Measurements from ENCODE around the gene PCDHGB3. TPM values are rescaled to one million over a fixed set of nuclear protein-coding genes. Genes with fewer than 3 reads are reported as not detected.
A peak's percentile ranks its signal among the peaks of the same experiment; 100 is the strongest.

The PCDHGB3 gene
- total and polyA plus RNA-seq, 4 donors, result 6.0 to 8.4 (median 7.7) TPM

- no peaks in the 10 kb centered on the region for H3K4me1 ChIP-seq (ENCODE audit: control insufficient read depth, insufficient read depth, low read length)
- H3K9me3 ChIP-seq (ENCODE audit: control insufficient read depth, insufficient read depth, low read length), result peaks cover 46% of the 10 kb centered on the region
- H3K27ac ChIP-seq (ENCODE audit: low read depth, low read length), result no peak overlapping the region
- peaks cover 12% of the 10 kb centered on the region for H3K36me3 ChIP-seq (ENCODE audit: control insufficient read depth, insufficient read depth, low read length)
- DNase-seq (ENCODE audit: low read depth in 4 of 6, low spot score in 6 of 6), result no peak
- 74% methylated on average over 4 of the region's 5 CpGs for WGBS (ENCODE audit: insufficient coverage)
- H3K27me3 ChIP-seq (ENCODE audit: control insufficient read depth, insufficient read depth, low read length), result no peaks in the 10 kb centered on the region
- H3K4me3 ChIP-seq (ENCODE audit: low read depth, low read length), result no peak overlapping the region
Observed at GRCh38 chr5:141356133-141356532, 13.9 kb upstream of the PCDHGB3 start.

- Histone ChIP-seq H3K27ac (ENCODE audit: low read depth, low read length) (no peak overlapping the region), H3K4me3 (ENCODE audit: low read depth, low read length) (no peak overlapping the region), H3K27me3 (ENCODE audit: control insufficient read depth, insufficient read depth, low read length) (no peaks in the 10 kb centered on the region), H3K36me3 (ENCODE audit: control insufficient read depth, insufficient read depth, low read length) (peaks cover 9% of the 10 kb centered on the region), H3K9me3 (ENCODE audit: control insufficient read depth, insufficient read depth, low read length) (peaks cover 44% of the 10 kb centered on the region), H3K4me1 (ENCODE audit: control insufficient read depth, insufficient read depth, low read length) (no peaks in the 10 kb centered on the region)
- WGBS (ENCODE audit: insufficient coverage), result 39% methylated on average over 19 of the region's 19 CpGs
- no peak for DNase-seq (ENCODE audit: low read depth in 4 of 6, low spot score in 6 of 6)
Observed at GRCh38 chr5:141356950-141357349, 13.1 kb upstream of the PCDHGB3 start.

- Histone ChIP-seq H3K36me3 (ENCODE audit: control insufficient read depth, insufficient read depth, low read length) (peaks cover 12% of the 10 kb centered on the region), H3K27me3 (ENCODE audit: control insufficient read depth, insufficient read depth, low read length) (no peaks in the 10 kb centered on the region), H3K9me3 (ENCODE audit: control insufficient read depth, insufficient read depth, low read length) (peaks cover 52% of the 10 kb centered on the region), H3K4me3 (ENCODE audit: low read depth, low read length) (no peak within 1 kb of the TSS), H3K4me1 (ENCODE audit: control insufficient read depth, insufficient read depth, low read length) (peaks cover 5% of the 10 kb centered on the region), H3K27ac (ENCODE audit: low read depth, low read length) (no peak within 1 kb of the TSS)
- 23% methylated on average over 24 of the region's 24 CpGs for WGBS (ENCODE audit: insufficient coverage)
- peak in 2 of 6 donors; percentile 21 to 30 for DNase-seq (ENCODE audit: low read depth in 4 of 6, low spot score in 6 of 6)
Observed at GRCh38 chr5:141359790-141360426, 10.1 kb upstream of the PCDHGB3 start, which contains the start of gene PCDHGB2. PCDHGB2 (plus strand) TSS chr5:141359994; CDS start chr5:141360136, 142 bp downstream.

GRCh38 chr5:141360685-141361084 is 9.4 kb upstream of the PCDHGB3 start:
- Histone ChIP-seq H3K4me1 (ENCODE audit: control insufficient read depth, insufficient read depth, low read length) (peaks cover 5% of the 10 kb centered on the region), H3K27ac (ENCODE audit: low read depth, low read length) (no peak overlapping the region), H3K36me3 (ENCODE audit: control insufficient read depth, insufficient read depth, low read length) (peaks cover 9% of the 10 kb centered on the region), H3K27me3 (ENCODE audit: control insufficient read depth, insufficient read depth, low read length) (no peaks in the 10 kb centered on the region), H3K9me3 (ENCODE audit: control insufficient read depth, insufficient read depth, low read length) (peaks cover 55% of the 10 kb centered on the region), H3K4me3 (ENCODE audit: low read depth, low read length) (no peak overlapping the region)
- WGBS (ENCODE audit: insufficient coverage), result 29% methylated on average over 14 of the region's 15 CpGs
- DNase-seq (ENCODE audit: low read depth in 4 of 6, low spot score in 6 of 6), result no peak

GRCh38 chr5:141362719-141363118 is 7.3 kb upstream of the PCDHGB3 start:
- no peaks in the 10 kb centered on the region for H3K27me3 ChIP-seq (ENCODE audit: control insufficient read depth, insufficient read depth, low read length)
- H3K4me1 ChIP-seq (ENCODE audit: control insufficient read depth, insufficient read depth, low read length), result peaks cover 5% of the 10 kb centered on the region
- DNase-seq (ENCODE audit: low read depth in 4 of 6, low spot score in 6 of 6), result no peak
- no peak overlapping the region for H3K4me3 ChIP-seq (ENCODE audit: low read depth, low read length)
- H3K27ac ChIP-seq (ENCODE audit: low read depth, low read length), result no peak overlapping the region
- H3K9me3 ChIP-seq (ENCODE audit: control insufficient read depth, insufficient read depth, low read length), result peaks cover 50% of the 10 kb centered on the region
- H3K36me3 ChIP-seq (ENCODE audit: control insufficient read depth, insufficient read depth, low read length), result peaks cover 3% of the 10 kb centered on the region

- DNase-seq (ENCODE audit: low read depth in 4 of 6, low spot score in 6 of 6), result peak in 2 of 6 donors; percentile 29 to 37
- H3K4me3 ChIP-seq (ENCODE audit: low read depth, low read length), result no peak within 1 kb of the TSS
- H3K27me3 ChIP-seq (ENCODE audit: control insufficient read depth, insufficient read depth, low read length), result no peaks in the 10 kb centered on the region
- WGBS (ENCODE audit: insufficient coverage), result 10% methylated on average over 28 of the region's 34 CpGs
- H3K27ac ChIP-seq (ENCODE audit: low read depth, low read length), result no peak within 1 kb of the TSS
- H3K36me3 ChIP-seq (ENCODE audit: control insufficient read depth, insufficient read depth, low read length), result peaks cover 3% of the 10 kb centered on the region
- H3K4me1 ChIP-seq (ENCODE audit: control insufficient read depth, insufficient read depth, low read length), result peaks cover 5% of the 10 kb centered on the region
- peaks cover 45% of the 10 kb centered on the region for H3K9me3 ChIP-seq (ENCODE audit: control insufficient read depth, insufficient read depth, low read length)
Observed at GRCh38 chr5:141363952-141364660, 5.9 kb upstream of the PCDHGB3 start, which contains the start of gene PCDHGA5. PCDHGA5 (plus strand) TSS chr5:141364162; CDS start chr5:141364331, 169 bp downstream.

- Histone ChIP-seq H3K27ac (ENCODE audit: low read depth, low read length) (no peak overlapping the region), H3K9me3 (ENCODE audit: control insufficient read depth, insufficient read depth, low read length) (peaks cover 37% of the 10 kb centered on the region)
- 26% methylated on average over 35 of the region's 46 CpGs for WGBS (ENCODE audit: insufficient coverage)
Observed at GRCh38 chr5:141366016-141366896, 3.8 kb upstream of the PCDHGB3 start.

GRCh38 chr5:141371572-141372475 is 1.8 kb downstream of the PCDHGB3 start:
- peaks cover 12% of the 10 kb centered on the region for H3K4me1 ChIP-seq (ENCODE audit: control insufficient read depth, insufficient read depth, low read length)
- no peak overlapping the region for H3K4me3 ChIP-seq (ENCODE audit: low read depth, low read length)
- 22% methylated on average over 69 of the region's 69 CpGs for WGBS (ENCODE audit: insufficient coverage)
- H3K27ac ChIP-seq (ENCODE audit: low read depth, low read length), result no peak overlapping the region
- H3K9me3 ChIP-seq (ENCODE audit: control insufficient read depth, insufficient read depth, low read length), result peaks cover 51% of the 10 kb centered on the region
- peaks cover 19% of the 10 kb centered on the region for H3K36me3 ChIP-seq (ENCODE audit: control insufficient read depth, insufficient read depth, low read length)
- DNase-seq (ENCODE audit: low read depth in 4 of 6, low spot score in 6 of 6), result no peak
- H3K27me3 ChIP-seq (ENCODE audit: control insufficient read depth, insufficient read depth, low read length), result no peaks in the 10 kb centered on the region

More at GRCh38 chr5:141366016-141366896, 3.8 kb upstream of the PCDHGB3 start:
- Histone ChIP-seq H3K4me3 (ENCODE audit: low read depth, low read length) (no peak overlapping the region), H3K4me1 (ENCODE audit: control insufficient read depth, insufficient read depth, low read length) (peaks cover 5% of the 10 kb centered on the region), H3K27me3 (ENCODE audit: control insufficient read depth, insufficient read depth, low read length) (no peaks in the 10 kb centered on the region), H3K36me3 (ENCODE audit: control insufficient read depth, insufficient read depth, low read length) (peaks cover 3% of the 10 kb centered on the region)
- DNase-seq (ENCODE audit: low read depth in 4 of 6, low spot score in 6 of 6), result no peak
